Measurements from ENCODE around the gene UBE2A.

UBE2A gene

GRCh38 chrX:119574394-119575266 is at the start of gene UBE2A:
UBE2A (plus strand) TSS chrX:119574563; CDS start chrX:119574712, 149 bp downstream.
- peak; percentile 73 for DNase-seq (ENCODE audit: low spot score)
- peak; percentile 76 for FAIRE-seq

GRCh38 chrX:119529345-119530276 is 44.8 kb upstream of the UBE2A start:
- DNase-seq (ENCODE audit: low spot score) (no peak), FAIRE-seq (no peak)

- DNase-seq (ENCODE audit: low spot score) (peak; percentile 10), FAIRE-seq (no peak)
Observed at GRCh38 chrX:119537487-119537886, 36.9 kb upstream of the UBE2A start.

GRCh38 chrX:119539872-119540271 is 34.5 kb upstream of the UBE2A start:
- no peak for FAIRE-seq
- no peak for DNase-seq (ENCODE audit: low spot score)

- DNase-seq (ENCODE audit: low spot score) (peak; percentile 34), FAIRE-seq (peak; percentile 66)
Observed at GRCh38 chrX:119541188-119541587, 33.2 kb upstream of the UBE2A start.

- FAIRE-seq (no peak), DNase-seq (ENCODE audit: low spot score) (no peak)
Observed at GRCh38 chrX:119549327-119550016, 24.9 kb upstream of the UBE2A start.

GRCh38 chrX:119552508-119552907 is 21.9 kb upstream of the UBE2A start:
- DNase-seq (ENCODE audit: low spot score) (no peak), FAIRE-seq (no peak)

GRCh38 chrX:119565107-119565663 is 9.2 kb upstream of the UBE2A start, which contains the start of gene STEEP1:
STEEP1 (minus strand) TSS chrX:119565409; CDS start chrX:119565355, 54 bp downstream.
- DNase-seq (ENCODE audit: low spot score) (peak; percentile 76), FAIRE-seq (peak; percentile 90)

GRCh38 chrX:119570351-119570835 is 4.0 kb upstream of the UBE2A start:
- no peak for FAIRE-seq
- no peak for DNase-seq (ENCODE audit: low spot score)

- no peak for DNase-seq (ENCODE audit: low spot score)
- no peak for FAIRE-seq
Observed at GRCh38 chrX:119573222-119573621, 1.1 kb upstream of the UBE2A start.

- no peak for FAIRE-seq
- no peak for DNase-seq (ENCODE audit: low spot score)
Observed at GRCh38 chrX:119573840-119574393, 446 bp upstream of the UBE2A start.

GRCh38 chrX:119579414-119579813 is 5.1 kb downstream of the UBE2A start:
- FAIRE-seq = no peak
- no peak for DNase-seq (ENCODE audit: low spot score)

- no peak for FAIRE-seq
- no peak for DNase-seq (ENCODE audit: low spot score)
Observed at GRCh38 chrX:119583431-119584059, 9.2 kb downstream of the UBE2A start.

GRCh38 chrX:119589810-119590209 is 15.4 kb downstream of the UBE2A start:
- DNase-seq (ENCODE audit: low spot score) = no peak
- no peak for FAIRE-seq

- DNase-seq (ENCODE audit: low spot score) (no peak), FAIRE-seq (no peak)
Observed at GRCh38 chrX:119602701-119603255, 28.4 kb downstream of the UBE2A start.

GRCh38 chrX:119604766-119605463 is 30.6 kb downstream of the UBE2A start:
- FAIRE-seq = no peak
- DNase-seq (ENCODE audit: low spot score) = no peak

- DNase-seq (ENCODE audit: low spot score) = no peak
- FAIRE-seq = no peak
Observed at GRCh38 chrX:119605464-119606279, 31.3 kb downstream of the UBE2A start.
